ENCODE results near the gene CRYBG2. TPM values are rescaled to one million over a fixed set of nuclear protein-coding genes. Genes with fewer than 3 reads are reported as not detected.

The CRYBG2 gene
- total RNA-seq, 1 donor from 2014 or later = 6.9 TPM

GRCh38 chr1:26320896-26321295, 33.0 kb downstream of the CRYBG2 start:
- H3K9me3 ChIP-seq = no peaks in the 10 kb centered on the region
- TF ChIP-seq CTCF (IDR thresholded peaks at IDR 0.05) = no peak
- intact Hi-C loops (cut with DNase I) = loop anchor here (5.0 kb wide), 1 partner anchor 44 kb away; no protein-coding TSS in a partner anchor
- DNase-seq = no peak
- H3K27ac ChIP-seq = no peak overlapping the region
- H3K4me1 ChIP-seq = peaks cover 9% of the 10 kb centered on the region
- H3K36me3 ChIP-seq = no peaks in the 10 kb centered on the region
- ATAC-seq = no peak
- H3K27me3 ChIP-seq = no peaks in the 10 kb centered on the region
- H3K4me3 ChIP-seq = no peak overlapping the region

GRCh38 chr1:26318338-26319064, 35.4 kb downstream of the CRYBG2 start:
- Histone ChIP-seq H3K4me1 (peaks cover 16% of the 10 kb centered on the region), H3K27me3 (no peaks in the 10 kb centered on the region), H3K27ac (peak overlapping the region; percentile 79), H3K9me3 (no peaks in the 10 kb centered on the region), H3K36me3 (no peaks in the 10 kb centered on the region), H3K4me3 (peak overlapping the region; percentile 54)
- peak; percentile 75 for DNase-seq
- ATAC-seq = peak; percentile 63
- intact Hi-C loops (cut with DNase I) = no loop called here
- no peak for TF ChIP-seq CTCF (IDR thresholded peaks at IDR 0.05)

- no peak for TF ChIP-seq CTCF (IDR thresholded peaks at IDR 0.05)
- peak within 1 kb of the TSS; percentile 79 for H3K27ac ChIP-seq
- ATAC-seq (peak; percentile 51), DNase-seq (no peak)
- H3K27me3 ChIP-seq = no peaks in the 10 kb centered on the region
- peaks cover 16% of the 10 kb centered on the region for H3K4me1 ChIP-seq
- H3K4me3 ChIP-seq = peak within 1 kb of the TSS; percentile 54
- H3K36me3 ChIP-seq = no peaks in the 10 kb centered on the region
- H3K9me3 ChIP-seq = no peaks in the 10 kb centered on the region
- intact Hi-C loops (cut with DNase I) = no loop called here
Observed at GRCh38 chr1:26317612-26318337, 36.2 kb downstream of the CRYBG2 start, which contains the start of gene CD52. Gene CD52, plus strand, starts transcription at chr1:26317958. Its CDS starts 60 bp downstream, at chr1:26318018.

GRCh38 chr1:26317146-26317545, 36.8 kb downstream of the CRYBG2 start:
- H3K27ac ChIP-seq = peak overlapping the region; percentile 31

More at GRCh38 chr1:26317146-26317545, 36.8 kb downstream of the CRYBG2 start:
- no peak for ATAC-seq
- intact Hi-C loops (cut with DNase I) = no loop called here
- no peak for TF ChIP-seq CTCF (IDR thresholded peaks at IDR 0.05)
- no peak for DNase-seq
- no peaks in the 10 kb centered on the region for H3K36me3 ChIP-seq
- H3K4me3 ChIP-seq = peak overlapping the region; percentile 54
- H3K27me3 ChIP-seq = no peaks in the 10 kb centered on the region
- no peaks in the 10 kb centered on the region for H3K9me3 ChIP-seq
- peaks cover 16% of the 10 kb centered on the region for H3K4me1 ChIP-seq
